ENCODE results near the gene ANKRD53. TPM values are rescaled to one million over a fixed set of nuclear protein-coding genes. Genes with fewer than 3 reads are reported as not detected.
"Not testable (repeated sequence)": the region's sequence is repeated elsewhere in the genome, so short reads cannot be mapped to it uniquely, and the experiment has no call there.

The ANKRD53 gene
- total RNA-seq, 1 experiment from 2014 or later = not detected

DNA sequence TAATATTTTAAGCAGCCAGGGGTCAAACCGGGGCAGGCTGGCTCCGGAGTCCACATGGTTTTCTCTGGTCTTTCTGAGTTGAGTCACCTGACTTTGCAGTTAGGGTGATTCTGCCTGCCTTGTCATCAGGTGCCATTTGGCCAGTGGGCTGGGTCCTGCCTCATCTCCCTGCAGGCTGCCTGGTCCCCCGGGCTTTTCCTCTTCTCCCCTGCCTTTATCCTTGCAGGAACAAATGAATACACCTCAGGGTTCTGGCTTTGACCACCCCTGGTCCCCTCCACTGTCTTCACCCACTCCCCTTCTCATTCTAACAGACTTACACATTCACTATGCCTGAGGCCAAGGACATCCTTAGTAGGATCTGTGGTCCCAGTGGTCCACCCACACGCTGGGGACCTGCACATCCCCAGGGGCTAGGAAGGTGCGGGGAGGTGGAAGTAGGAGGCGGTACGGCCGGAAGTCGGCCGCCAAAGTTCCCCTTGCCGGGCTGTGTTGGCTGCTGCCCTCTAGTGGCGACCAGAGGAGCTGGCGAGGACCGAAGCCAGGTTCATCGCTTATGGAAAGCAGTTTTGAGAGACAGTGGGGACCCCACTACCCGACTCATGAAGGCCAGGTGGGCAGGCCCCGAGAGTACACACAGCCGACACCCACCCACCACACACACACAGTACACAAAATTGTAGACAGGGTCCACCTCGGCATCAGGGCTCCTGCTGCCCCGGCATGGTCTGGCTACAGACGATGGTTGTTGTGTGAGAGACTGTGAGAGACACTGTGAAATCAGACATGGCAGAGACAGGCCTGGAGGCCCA, 22.6 kb downstream of the ANKRD53 start:
- in situ Hi-C loops (cut with HindIII; ENCODE audit: low pct_unique_long_range_greater_than_20kb, low sequenced_read_pairs) = no loop called here
- DNase-seq (ENCODE audit: low read depth) = peak; percentile 49

DNA sequence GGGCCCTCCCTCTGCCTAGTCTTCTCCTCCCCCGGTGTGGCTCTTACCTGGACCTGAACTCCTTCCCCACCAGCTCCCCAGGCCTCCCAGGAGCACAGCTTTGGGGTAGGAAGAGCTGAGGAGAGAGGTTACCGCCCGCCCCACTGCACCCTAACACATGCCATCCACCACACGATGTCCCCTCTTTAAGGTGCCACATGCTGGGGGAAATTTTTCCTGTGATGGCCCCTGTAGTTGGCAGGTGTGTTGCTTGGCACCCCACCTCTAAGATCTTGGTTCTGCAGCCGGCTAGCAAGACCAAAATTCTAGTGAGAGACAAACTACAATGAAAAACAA, 23.1 kb downstream of the ANKRD53 start:
- DNase-seq (ENCODE audit: low read depth) = no peak
- in situ Hi-C loops (cut with HindIII; ENCODE audit: low pct_unique_long_range_greater_than_20kb, low sequenced_read_pairs) = no loop called here

- in situ Hi-C loops (cut with HindIII; ENCODE audit: low pct_unique_long_range_greater_than_20kb, low sequenced_read_pairs) = no loop called here
- no peak for DNase-seq (ENCODE audit: low read depth)
These were observed 23.6 kb downstream of the ANKRD53 start for GRCh38 chr2:71001981-71002570.

DNA sequence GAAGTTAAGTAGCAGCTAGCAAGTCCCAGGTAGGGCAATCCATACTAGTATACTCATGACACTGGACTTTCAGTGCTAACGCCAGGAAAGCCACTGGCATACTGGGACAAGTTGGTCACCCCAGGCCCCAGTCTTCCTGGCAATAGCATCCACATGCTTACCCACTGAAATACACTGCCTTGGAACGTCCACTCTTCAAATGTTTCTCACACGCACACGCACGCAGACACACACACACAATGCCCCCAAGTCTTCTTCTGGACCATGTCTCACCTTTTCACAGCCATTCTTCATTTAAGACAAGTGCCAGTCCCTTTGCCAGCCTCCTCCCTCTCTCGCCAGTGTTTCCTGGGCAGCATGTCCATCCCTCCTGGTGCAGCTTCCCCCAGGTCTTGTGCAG, 25.0 kb downstream of the ANKRD53 start:
- in situ Hi-C loops (cut with HindIII; ENCODE audit: low pct_unique_long_range_greater_than_20kb, low sequenced_read_pairs) = no loop called here
- DNase-seq (ENCODE audit: low read depth) = no peak

DNA sequence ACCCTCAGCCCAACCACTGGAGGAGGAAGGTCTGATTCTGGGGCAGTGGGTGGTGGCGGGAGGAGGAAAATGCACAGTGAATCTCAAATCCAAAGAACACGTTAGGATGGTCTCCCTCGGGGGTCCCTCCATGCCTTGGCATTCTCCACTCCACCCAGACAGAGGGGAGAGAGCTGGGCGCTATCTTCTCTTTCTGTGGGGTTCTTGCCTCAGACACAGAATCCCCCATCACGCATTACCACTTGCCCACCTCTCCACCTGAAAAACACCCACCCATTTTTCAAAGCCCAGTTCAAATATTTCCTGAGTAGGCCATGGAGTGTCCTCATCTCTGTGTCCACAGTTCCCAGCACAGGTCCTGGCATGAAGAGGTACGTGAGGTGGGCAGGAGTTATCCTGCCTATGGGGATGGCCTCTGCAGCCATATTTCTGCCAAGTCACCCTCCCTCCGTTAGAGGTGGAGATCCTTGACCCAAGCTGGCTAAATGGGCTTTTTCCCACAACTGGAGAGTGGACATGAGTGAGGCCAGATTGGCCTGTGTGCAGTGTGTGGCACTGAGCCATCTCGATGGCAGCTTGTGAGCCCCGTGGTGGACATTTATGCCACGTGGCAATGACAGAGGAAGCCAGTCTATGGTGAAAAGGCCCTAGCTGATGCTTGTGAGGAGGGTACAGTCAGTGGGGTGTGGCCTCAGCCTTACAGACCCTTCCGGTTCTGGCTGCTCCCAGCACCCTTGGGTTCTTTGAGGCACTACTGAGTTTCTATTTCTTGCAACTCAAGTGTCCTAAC, 25.7 kb downstream of the ANKRD53 start:
- in situ Hi-C loops (cut with HindIII; ENCODE audit: low pct_unique_long_range_greater_than_20kb, low sequenced_read_pairs) = no loop called here
- no peak for DNase-seq (ENCODE audit: low read depth)

- in situ Hi-C loops (cut with HindIII; ENCODE audit: low pct_unique_long_range_greater_than_20kb, low sequenced_read_pairs) = no loop called here
- no peak for DNase-seq (ENCODE audit: low read depth)
These were observed 26.4 kb downstream of the ANKRD53 start for GRCh38 chr2:71004857-71005256.

GRCh38 chr2:71005271-71006202, 27.1 kb downstream of the ANKRD53 start:
- no peak for DNase-seq (ENCODE audit: low read depth)
- in situ Hi-C loops (cut with HindIII; ENCODE audit: low pct_unique_long_range_greater_than_20kb, low sequenced_read_pairs) = no loop called here

DNA sequence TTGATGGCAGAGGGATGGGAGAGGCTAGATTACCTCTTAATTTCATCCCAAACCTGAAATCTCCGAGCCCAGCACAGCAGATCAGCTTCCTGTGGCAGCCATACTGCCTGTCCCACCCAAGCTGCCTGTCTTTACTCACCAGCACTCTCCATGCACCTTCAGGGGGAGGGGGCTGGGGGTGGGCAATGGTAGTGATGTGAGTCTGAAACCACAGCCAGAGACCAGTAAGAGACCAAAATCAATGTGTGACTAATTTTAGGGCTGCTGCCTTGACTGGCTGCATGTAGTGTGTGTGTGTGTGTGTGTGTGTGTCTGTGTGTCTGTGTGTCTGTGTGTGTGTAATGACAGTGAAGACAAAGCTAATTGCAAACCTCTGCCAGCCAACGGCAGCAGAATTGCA, 27.9 kb downstream of the ANKRD53 start:
- in situ Hi-C loops (cut with HindIII; ENCODE audit: low pct_unique_long_range_greater_than_20kb, low sequenced_read_pairs) = no loop called here
- no peak for DNase-seq (ENCODE audit: low read depth)

DNA sequence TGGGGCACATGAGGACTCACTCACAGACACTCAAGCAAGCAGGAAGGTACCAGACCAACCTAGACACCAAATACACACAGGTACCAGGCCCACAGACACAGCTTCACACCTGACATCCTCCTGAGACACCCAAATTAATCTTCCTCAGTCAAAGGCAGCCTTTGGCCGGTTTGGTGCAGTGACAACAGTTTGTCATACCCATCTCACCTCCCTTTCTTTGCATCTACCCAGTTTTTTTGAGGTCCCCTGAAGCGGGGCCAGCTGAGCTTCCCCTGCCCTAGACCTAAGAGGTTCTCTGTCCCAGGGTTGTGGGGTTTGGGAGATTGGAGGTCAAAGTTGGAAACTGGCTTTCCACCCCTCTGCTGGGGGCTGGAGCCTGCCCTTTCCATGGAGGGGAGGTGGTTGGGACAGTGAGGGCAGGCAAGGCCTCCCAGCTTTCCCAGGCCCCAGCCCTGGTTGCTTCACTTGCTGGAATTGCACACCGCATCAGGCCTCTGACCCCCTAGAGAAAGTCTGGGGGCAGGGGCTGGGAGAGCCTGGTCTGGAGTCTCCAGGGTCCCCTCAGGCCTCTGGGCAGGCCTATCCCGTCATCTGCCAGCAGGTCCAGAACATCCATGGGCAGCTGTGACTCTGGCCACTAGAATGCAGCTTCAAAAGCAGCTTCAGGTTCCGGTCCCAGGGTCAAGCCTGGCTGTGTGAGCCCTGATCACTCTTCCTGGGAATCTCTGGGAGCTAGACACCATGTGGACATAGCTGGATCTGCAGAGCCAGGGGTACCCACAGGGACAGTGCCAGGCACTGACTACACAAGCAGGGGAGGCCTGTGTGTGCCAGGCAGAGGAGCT, 28.7 kb downstream of the ANKRD53 start:
- no peak for DNase-seq (ENCODE audit: low read depth)
- in situ Hi-C loops (cut with HindIII; ENCODE audit: low pct_unique_long_range_greater_than_20kb, low sequenced_read_pairs) = no loop called here

- in situ Hi-C loops (cut with HindIII; ENCODE audit: low pct_unique_long_range_greater_than_20kb, low sequenced_read_pairs) = no loop called here
- DNase-seq (ENCODE audit: low read depth) = no peak
These were observed 29.9 kb downstream of the ANKRD53 start for GRCh38 chr2:71008342-71008741.

- in situ Hi-C loops (cut with HindIII; ENCODE audit: low pct_unique_long_range_greater_than_20kb, low sequenced_read_pairs) = not testable (repeated sequence)
These were observed 33.4 kb downstream of the ANKRD53 start for GRCh38 chr2:71011786-71012185.

DNA sequence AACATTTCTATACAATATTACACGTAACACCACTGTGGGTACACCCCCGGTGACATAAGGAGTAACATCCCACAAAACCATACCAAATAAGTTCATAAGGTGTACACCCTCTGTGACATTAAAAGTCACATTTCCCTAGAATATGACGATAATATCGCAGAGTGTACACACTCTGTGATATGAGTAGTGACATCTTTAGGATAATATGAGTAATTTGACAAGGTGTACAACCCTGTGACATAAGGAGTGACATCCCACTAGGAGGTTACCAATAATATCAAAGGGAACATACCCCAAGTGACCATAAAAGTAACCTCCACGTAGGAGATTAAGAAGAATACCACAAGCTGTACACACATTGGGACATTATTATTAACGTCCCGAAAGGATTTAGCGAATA, 40.2 kb downstream of the ANKRD53 start:
- no peak for DNase-seq (ENCODE audit: low read depth)
- in situ Hi-C loops (cut with HindIII; ENCODE audit: low pct_unique_long_range_greater_than_20kb, low sequenced_read_pairs) = no loop called here

More at GRCh38 chr2:71011786-71012185, 33.4 kb downstream of the ANKRD53 start:
- not testable (repeated sequence) for DNase-seq (ENCODE audit: low read depth)

DNA sequence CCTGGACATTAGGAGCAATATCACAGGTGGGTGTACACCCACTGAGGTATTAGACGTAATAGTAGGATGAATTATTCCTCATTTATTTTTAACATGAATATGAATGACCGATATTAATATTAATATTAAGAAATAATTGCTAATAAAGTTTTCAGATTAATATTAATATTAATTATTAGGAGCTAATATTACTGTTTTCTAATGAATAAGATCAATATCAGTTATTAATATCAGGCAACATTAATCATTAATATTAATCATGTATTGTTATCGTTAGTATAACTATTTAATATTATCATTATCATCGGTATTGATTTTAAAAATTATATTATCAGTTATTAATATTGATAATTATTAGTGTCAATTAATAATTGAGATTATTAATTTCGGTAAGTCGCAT, 41.6 kb downstream of the ANKRD53 start:
- in situ Hi-C loops (cut with HindIII; ENCODE audit: low pct_unique_long_range_greater_than_20kb, low sequenced_read_pairs); DNase-seq (ENCODE audit: low read depth): not testable (repeated sequence)

DNA sequence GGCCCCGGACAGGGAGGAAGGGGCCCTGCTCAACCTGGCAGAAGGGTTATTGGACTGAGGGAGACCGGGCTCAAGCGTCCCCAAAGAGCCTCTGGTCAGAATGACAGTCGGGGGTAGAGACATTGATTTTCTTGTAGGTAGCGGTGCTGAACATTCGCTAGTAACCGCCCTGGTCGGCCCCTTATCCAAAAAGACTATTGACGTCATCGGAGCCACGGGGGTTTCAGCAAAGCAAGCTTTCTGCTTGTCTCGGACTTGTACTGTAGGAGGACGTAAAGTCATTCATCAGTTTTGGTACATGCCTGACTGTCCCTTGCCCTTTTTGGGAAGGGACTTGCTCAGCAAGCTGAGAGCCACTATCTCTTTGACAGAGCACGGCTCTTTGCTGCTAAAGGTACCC, 43.0 kb downstream of the ANKRD53 start:
- DNase-seq (ENCODE audit: low read depth); in situ Hi-C loops (cut with HindIII; ENCODE audit: low pct_unique_long_range_greater_than_20kb, low sequenced_read_pairs): not testable (repeated sequence)

DNA sequence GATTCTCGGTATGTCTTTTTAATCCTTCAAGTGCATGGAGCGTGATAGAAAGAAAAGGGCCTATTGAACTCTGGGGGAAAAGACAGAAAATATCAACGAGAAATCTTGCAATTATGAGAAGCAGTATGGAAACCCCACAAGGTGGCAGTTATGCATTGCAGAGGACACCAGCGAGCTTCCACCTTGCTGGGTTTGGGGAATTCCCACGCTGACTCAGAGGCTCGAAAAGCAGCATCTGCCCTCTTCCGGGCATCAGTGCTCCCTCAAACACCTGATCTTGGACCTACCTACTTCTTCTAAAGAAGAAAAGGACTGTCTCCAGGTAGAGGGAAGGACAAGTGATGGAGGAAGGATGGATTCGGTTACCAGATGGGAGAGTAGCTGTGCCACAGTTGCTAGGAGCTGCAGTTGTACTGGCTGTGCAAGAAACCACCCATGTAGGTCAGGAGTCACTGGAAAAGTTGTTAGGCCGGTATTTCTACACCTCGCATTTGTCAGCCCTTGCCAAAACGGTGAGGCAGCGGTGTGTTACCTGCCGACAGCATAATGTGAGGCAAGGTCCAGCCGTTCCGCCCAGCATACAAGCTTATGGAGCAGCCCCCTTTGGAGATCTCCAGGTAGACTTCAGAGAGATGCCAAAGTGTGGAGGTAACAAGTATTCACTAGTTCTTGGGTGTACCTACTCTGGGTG, 45.3 kb downstream of the ANKRD53 start:
- in situ Hi-C loops (cut with HindIII; ENCODE audit: low pct_unique_long_range_greater_than_20kb, low sequenced_read_pairs); DNase-seq (ENCODE audit: low read depth): not testable (repeated sequence)

Data from Caki2 (cell line).